ENCODE results near the gene ICA1. TPM values are rescaled to one million over a fixed set of nuclear protein-coding genes. Genes with fewer than 3 reads are reported as not detected.

ICA1 gene
- total RNA-seq, 2 donors from 2014 or later = 71.2 to 115 TPM

DNA sequence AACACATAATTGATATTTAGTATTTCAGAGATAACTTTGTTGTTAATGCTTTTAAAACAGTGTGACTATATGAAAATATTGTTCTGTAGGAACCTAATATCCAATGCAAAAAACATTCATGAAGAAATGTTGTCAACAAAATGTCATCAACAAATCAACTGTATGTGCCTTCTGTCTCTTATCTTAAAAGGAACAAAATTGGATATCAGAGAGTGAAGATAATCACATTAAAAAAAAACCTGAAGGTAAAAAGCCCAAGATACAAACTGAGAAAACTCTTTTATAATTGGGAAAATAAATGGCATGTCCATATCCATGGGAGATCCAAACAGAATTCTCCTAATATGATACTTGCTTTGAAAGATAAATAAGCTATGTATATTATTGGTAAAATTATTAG lies 33.9 kb downstream of the ICA1 start:
- Histone ChIP-seq H3K27ac (no peak overlapping the region), H3K9me3 (no peaks in the 10 kb centered on the region), H3K4me3 (no peak overlapping the region), H3K36me3 (replicated peaks in 1 of 2; ENCODE audit: insufficient read depth in 1 of 2, low read depth in 2 of 2) (peaks cover 0 to 7% of the 10 kb centered on the region in 2 donors), H3K4me1 (no peaks in the 10 kb centered on the region), H3K27me3 (no peaks in the 10 kb centered on the region)
- no peak for DNase-seq
- no peak for ATAC-seq
- TF ChIP-seq POLR2A (IDR thresholded peaks at IDR 0.05) = no peak
- intact Hi-C loops (cut with DNase I) = no loop called here

DNA sequence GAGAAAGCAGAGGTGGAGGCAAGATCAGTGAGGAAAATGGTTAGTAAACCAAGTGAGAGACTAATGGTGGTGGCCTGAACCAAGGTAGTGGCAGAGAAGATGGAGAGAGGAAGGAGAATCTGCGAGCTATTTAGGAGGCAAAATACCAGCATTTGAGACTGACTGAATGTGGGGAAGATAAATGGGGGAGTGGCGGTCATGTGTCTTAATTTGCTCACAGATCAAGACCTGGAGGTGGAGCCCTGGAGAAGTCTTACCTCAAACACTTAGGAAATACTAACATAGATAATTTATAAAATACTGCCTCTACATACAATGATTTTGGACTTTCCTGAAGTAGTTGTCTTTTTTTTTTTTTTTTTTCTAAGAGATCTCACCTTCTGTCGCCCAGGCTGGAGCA lies 34.7 kb downstream of the ICA1 start:
- intact Hi-C loops (cut with DNase I) = no loop called here
- Histone ChIP-seq H3K4me1 (no peaks in the 10 kb centered on the region), H3K27me3 (no peaks in the 10 kb centered on the region), H3K4me3 (no peak overlapping the region), H3K27ac (no peak overlapping the region), H3K36me3 (replicated peaks in 1 of 2; ENCODE audit: insufficient read depth in 1 of 2, low read depth in 2 of 2) (peaks cover 0 to 6% of the 10 kb centered on the region in 2 donors), H3K9me3 (no peaks in the 10 kb centered on the region)
- TF ChIP-seq, protein P1, sequence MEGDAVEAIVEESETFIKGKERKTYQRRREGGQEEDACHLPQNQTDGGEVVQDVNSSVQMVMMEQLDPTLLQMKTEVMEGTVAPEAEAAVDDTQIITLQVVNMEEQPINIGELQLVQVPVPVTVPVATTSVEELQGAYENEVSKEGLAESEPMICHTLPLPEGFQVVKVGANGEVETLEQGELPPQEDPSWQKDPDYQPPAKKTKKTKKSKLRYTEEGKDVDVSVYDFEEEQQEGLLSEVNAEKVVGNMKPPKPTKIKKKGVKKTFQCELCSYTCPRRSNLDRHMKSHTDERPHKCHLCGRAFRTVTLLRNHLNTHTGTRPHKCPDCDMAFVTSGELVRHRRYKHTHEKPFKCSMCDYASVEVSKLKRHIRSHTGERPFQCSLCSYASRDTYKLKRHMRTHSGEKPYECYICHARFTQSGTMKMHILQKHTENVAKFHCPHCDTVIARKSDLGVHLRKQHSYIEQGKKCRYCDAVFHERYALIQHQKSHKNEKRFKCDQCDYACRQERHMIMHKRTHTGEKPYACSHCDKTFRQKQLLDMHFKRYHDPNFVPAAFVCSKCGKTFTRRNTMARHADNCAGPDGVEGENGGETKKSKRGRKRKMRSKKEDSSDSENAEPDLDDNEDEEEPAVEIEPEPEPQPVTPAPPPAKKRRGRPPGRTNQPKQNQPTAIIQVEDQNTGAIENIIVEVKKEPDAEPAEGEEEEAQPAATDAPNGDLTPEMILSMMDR (IDR thresholded peaks at IDR 0.05) = no peak
- TF ChIP-seq POLR2A (IDR thresholded peaks at IDR 0.05) = no peak
- WGBS, 2 donors = 95 to 97% methylated on average over 3 of the region's 3 CpGs
- ATAC-seq = no peak
- DNase-seq = no peak

DNA sequence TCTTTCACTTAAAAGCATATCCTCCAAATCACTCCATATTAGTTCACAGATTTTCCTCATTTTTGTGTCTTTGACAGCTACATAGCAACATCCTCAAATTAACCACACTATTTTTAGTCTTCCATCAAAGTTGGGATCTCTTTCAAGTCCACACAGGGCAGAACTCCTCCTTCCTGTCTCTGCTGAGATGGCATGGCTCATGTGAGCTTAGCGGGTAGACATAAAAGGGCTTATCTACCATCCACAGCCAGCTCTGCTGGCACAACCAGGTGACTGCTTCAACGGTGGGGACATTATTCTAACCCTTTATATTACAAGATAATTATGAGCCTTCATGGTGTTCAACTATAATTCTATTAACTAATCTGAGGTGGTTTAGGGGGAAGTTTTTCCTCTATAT lies 35.5 kb downstream of the ICA1 start:
- no peak overlapping the region for H3K27ac ChIP-seq
- DNase-seq (no peak), ATAC-seq (no peak)
- intact Hi-C loops (cut with DNase I) = no loop called here
- H3K9me3 ChIP-seq = no peaks in the 10 kb centered on the region
- WGBS, 2 donors = 36 to 41% methylated on average over 2 of the region's 2 CpGs
- no peak overlapping the region for H3K4me3 ChIP-seq
- peaks cover 0 to 6% of the 10 kb centered on the region in 2 donors for H3K36me3 ChIP-seq (replicated peaks in 1 of 2; ENCODE audit: insufficient read depth in 1 of 2, low read depth in 2 of 2)
- H3K27me3 ChIP-seq = no peaks in the 10 kb centered on the region
- no peak for TF ChIP-seq POLR2A (IDR thresholded peaks at IDR 0.05)
- TF ChIP-seq, protein P1 (IDR thresholded peaks at IDR 0.05) = no peak
- no peaks in the 10 kb centered on the region for H3K4me1 ChIP-seq

DNA sequence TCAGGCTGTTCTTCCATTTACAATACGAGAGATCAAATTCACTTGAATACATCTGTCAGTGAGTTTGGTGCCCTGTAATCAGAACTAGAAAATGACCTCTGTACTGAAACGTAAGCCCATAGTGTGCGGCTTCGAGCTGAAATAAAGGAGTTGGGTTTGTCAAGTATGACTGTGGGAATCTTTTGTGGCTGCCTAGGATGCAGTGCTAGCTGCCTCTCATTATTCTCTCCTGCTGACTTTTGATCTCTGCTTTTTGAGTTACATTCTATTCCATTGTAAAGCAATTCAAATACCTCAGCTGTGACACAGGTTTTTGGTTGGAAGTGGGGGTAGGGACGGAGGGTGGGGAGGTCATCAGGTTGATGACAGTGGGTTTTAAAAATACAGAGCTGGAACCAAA lies 40.4 kb downstream of the ICA1 start:
- no peak overlapping the region for H3K27ac ChIP-seq
- TF ChIP-seq, protein P1 (IDR thresholded peaks at IDR 0.05) = no peak
- TF ChIP-seq POLR2A (IDR thresholded peaks at IDR 0.05) = no peak
- no peaks in the 10 kb centered on the region for H3K27me3 ChIP-seq
- intact Hi-C loops (cut with DNase I) = no loop called here
- no peaks in the 10 kb centered on the region for H3K4me1 ChIP-seq
- H3K4me3 ChIP-seq = no peak overlapping the region
- peaks cover 0 to 5% of the 10 kb centered on the region in 2 donors for H3K36me3 ChIP-seq (replicated peaks in 1 of 2; ENCODE audit: insufficient read depth in 1 of 2, low read depth in 2 of 2)
- DNase-seq = no peak
- ATAC-seq = no peak
- 83 to 86% methylated on average over 5 of the region's 5 CpGs for WGBS, 2 donors
- H3K9me3 ChIP-seq = no peaks in the 10 kb centered on the region

DNA sequence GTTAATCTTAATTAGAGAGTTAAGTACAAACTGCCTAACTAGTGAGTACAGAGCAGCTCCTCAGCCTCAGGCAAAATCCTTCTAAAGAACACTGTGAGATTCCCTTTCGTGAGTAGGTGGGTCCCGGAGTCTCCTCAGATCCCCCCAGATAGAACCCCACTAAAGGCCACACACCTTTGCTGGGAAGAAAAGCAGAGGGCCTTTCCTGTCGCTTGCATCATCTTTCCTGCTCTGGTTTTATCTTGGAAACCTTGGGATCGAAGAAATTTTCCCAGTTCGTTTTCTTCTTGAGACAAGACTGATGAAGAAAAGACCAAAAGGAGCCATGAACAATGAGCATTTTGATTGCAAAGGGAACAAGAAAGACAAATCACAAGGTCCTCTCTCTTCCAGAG lies 40.9 kb downstream of the ICA1 start:
- ATAC-seq (no peak), DNase-seq (no peak)
- peaks cover 0 to 5% of the 10 kb centered on the region in 2 donors for H3K36me3 ChIP-seq (replicated peaks in 1 of 2; ENCODE audit: insufficient read depth in 1 of 2, low read depth in 2 of 2)
- intact Hi-C loops (cut with DNase I) = no loop called here
- no peaks in the 10 kb centered on the region for H3K27me3 ChIP-seq
- WGBS, 2 donors = 79 to 80% methylated on average over 5 of the region's 5 CpGs
- no peak overlapping the region for H3K4me3 ChIP-seq
- no peaks in the 10 kb centered on the region for H3K4me1 ChIP-seq
- no peak overlapping the region for H3K27ac ChIP-seq
- H3K9me3 ChIP-seq = no peaks in the 10 kb centered on the region
- no peak for TF ChIP-seq POLR2A (IDR thresholded peaks at IDR 0.05)
- TF ChIP-seq, protein P1 (IDR thresholded peaks at IDR 0.05) = no peak

Data from body of pancreas (tissue), 4 donors.